ENCODE data around the gene PSEN2. TPM values are rescaled to one million over a fixed set of nuclear protein-coding genes. Genes with fewer than 3 reads are reported as not detected.

Gene PSEN2
- total and polyA plus RNA-seq, 7 experiments from 2014 or later: 0.17 to 10.3 (median 1.8) TPM

- Mint-ChIP-seq H3K4me1 (peaks cover 3 to 25% (median 11%) of the 10 kb centered on the region in 7 donors), H3K4me3 (peak overlapping the region; percentile 73 to 88 (median 84)), H3K36me3 (no peaks in the 10 kb centered on the region), H3K27me3 (peaks cover 7 to 31% (median 10%) of the 10 kb centered on the region in 5 donors), H3K9me3 (peaks cover 0 to 3% (median 0%) of the 10 kb centered on the region in 11 donors), H3K27ac (peak overlapping the region in 2 of 9 donors; percentile 10 to 48)
- Histone ChIP-seq H3K9me3 (ENCODE audit: control insufficient read depth in 2 of 3, low read length in 3 of 3) (no peaks in the 10 kb centered on the region), H3K27ac (ENCODE audit: low read depth, low read length) (no peak overlapping the region), H3K27me3 (ENCODE audit: control insufficient read depth in 2 of 2, insufficient read depth in 2 of 2, low read length in 2 of 2) (no peaks in the 10 kb centered on the region), H3K36me3 (ENCODE audit: control insufficient read depth in 2 of 3, insufficient read depth in 3 of 3, low read length in 3 of 3) (no peaks in the 10 kb centered on the region), H3K4me1 (ENCODE audit: control insufficient read depth in 2 of 2, insufficient read depth in 2 of 2, low read length in 2 of 2) (peaks cover 0 to 3% of the 10 kb centered on the region in 2 donors), H3K4me3 (ENCODE audit: low read length) (peak overlapping the region; percentile 57)
- intact Hi-C loops (cut with micrococcal nuclease): loop anchor here in 1 of 2 donors (1.0 kb wide), 1 partner anchor 195 kb away; no protein-coding TSS in a partner anchor
- POLR2A ChIA-PET: interaction anchor here (0.5 to 0.9 kb wide), 2 partner anchors 35 to 150 kb away, joined by 3 to 5 read pairs; no protein-coding TSS in a partner anchor
- CTCF ChIA-PET: no interaction called here
- ATAC-seq (no peak), DNase-seq (no peak)
These were observed 403 bp upstream of the PSEN2 start for GRCh38 chr1:226870026-226870400.

GRCh38 chr1:226871636-226872327 lies 1.4 kb downstream of the PSEN2 start:
- Histone ChIP-seq H3K27me3 (ENCODE audit: control insufficient read depth in 2 of 2, insufficient read depth in 2 of 2, low read length in 2 of 2) (no peaks in the 10 kb centered on the region), H3K27ac (ENCODE audit: low read depth, low read length) (no peak overlapping the region), H3K36me3 (ENCODE audit: control insufficient read depth in 2 of 3, insufficient read depth in 3 of 3, low read length in 3 of 3) (no peaks in the 10 kb centered on the region), H3K4me3 (ENCODE audit: low read length) (no peak overlapping the region), H3K4me1 (ENCODE audit: control insufficient read depth in 2 of 2, insufficient read depth in 2 of 2, low read length in 2 of 2) (peaks cover 0 to 3% of the 10 kb centered on the region in 2 donors), H3K9me3 (ENCODE audit: control insufficient read depth in 2 of 3, low read length in 3 of 3) (no peaks in the 10 kb centered on the region)
- CTCF ChIA-PET: no interaction called here
- Mint-ChIP-seq H3K4me3 (peak overlapping the region; percentile 67 to 87 (median 74)), H3K27ac (no peak overlapping the region), H3K27me3 (peaks cover 7 to 22% (median 10%) of the 10 kb centered on the region in 5 donors), H3K36me3 (no peaks in the 10 kb centered on the region), H3K4me1 (peaks cover 3 to 21% (median 11%) of the 10 kb centered on the region in 7 donors), H3K9me3 (peaks cover 0 to 3% (median 0%) of the 10 kb centered on the region in 11 donors)
- ATAC-seq (no peak), DNase-seq (no peak)
- POLR2A ChIA-PET: interaction anchor here (0.9 to 1.6 kb wide), 2 partner anchors 11 to 13 kb away, joined by 3 to 6 read pairs; no protein-coding TSS in a partner anchor
- intact Hi-C loops (cut with micrococcal nuclease): no loop called here

GRCh38 chr1:226872437-226872836 lies 2.0 kb downstream of the PSEN2 start:
- intact Hi-C loops (cut with micrococcal nuclease): no loop called here
- peaks cover 3 to 21% (median 11%) of the 10 kb centered on the region in 7 donors for H3K4me1 Mint-ChIP-seq
- no peaks in the 10 kb centered on the region for H3K27me3 ChIP-seq (ENCODE audit: control insufficient read depth in 2 of 2, insufficient read depth in 2 of 2, low read length in 2 of 2)
- ChIA-PET POLR2A (interaction anchor here (0.9 to 1.6 kb wide), 2 partner anchors 10 to 12 kb away, joined by 3 to 6 read pairs; no protein-coding TSS in a partner anchor), CTCF (no interaction called here)
- H3K27me3 Mint-ChIP-seq: peaks cover 7 to 22% (median 10%) of the 10 kb centered on the region in 5 donors
- ATAC-seq (no peak), DNase-seq (no peak)
- no peaks in the 10 kb centered on the region for H3K36me3 ChIP-seq (ENCODE audit: control insufficient read depth in 2 of 3, insufficient read depth in 3 of 3, low read length in 3 of 3)
- H3K4me3 ChIP-seq (ENCODE audit: low read length): no peak overlapping the region
- peak overlapping the region in 4 of 10 donors; percentile 45 to 73 (median 71) for H3K4me3 Mint-ChIP-seq
- H3K27ac ChIP-seq (ENCODE audit: low read depth, low read length): no peak overlapping the region
- H3K36me3 Mint-ChIP-seq: no peaks in the 10 kb centered on the region
- peaks cover 0 to 3% of the 10 kb centered on the region in 2 donors for H3K4me1 ChIP-seq (ENCODE audit: control insufficient read depth in 2 of 2, insufficient read depth in 2 of 2, low read length in 2 of 2)
- H3K9me3 ChIP-seq (ENCODE audit: control insufficient read depth in 2 of 3, low read length in 3 of 3): no peaks in the 10 kb centered on the region
- H3K27ac Mint-ChIP-seq: no peak overlapping the region
- peaks cover 0 to 3% (median 0%) of the 10 kb centered on the region in 11 donors for H3K9me3 Mint-ChIP-seq

- H3K36me3 Mint-ChIP-seq: no peaks in the 10 kb centered on the region
- peaks cover 0 to 3% of the 10 kb centered on the region in 2 donors for H3K4me1 ChIP-seq (ENCODE audit: control insufficient read depth in 2 of 2, insufficient read depth in 2 of 2, low read length in 2 of 2)
- intact Hi-C loops (cut with micrococcal nuclease): no loop called here
- H3K27ac Mint-ChIP-seq: peak overlapping the region in 2 of 9 donors; percentile 18 to 47
- no peaks in the 10 kb centered on the region for H3K9me3 ChIP-seq (ENCODE audit: control insufficient read depth in 2 of 3, low read length in 3 of 3)
- ATAC-seq: no peak
- POLR2A ChIA-PET: no interaction called here
- H3K27me3 ChIP-seq (ENCODE audit: control insufficient read depth in 2 of 2, insufficient read depth in 2 of 2, low read length in 2 of 2): no peaks in the 10 kb centered on the region
- H3K4me1 Mint-ChIP-seq: peaks cover 3 to 21% (median 11%) of the 10 kb centered on the region in 7 donors
- H3K4me3 Mint-ChIP-seq: no peak overlapping the region
- H3K4me3 ChIP-seq (ENCODE audit: low read length): no peak overlapping the region
- H3K9me3 Mint-ChIP-seq: no peaks in the 10 kb centered on the region
- CTCF ChIA-PET: no interaction called here
- DNase-seq: no peak
- H3K27ac ChIP-seq (ENCODE audit: low read depth, low read length): no peak overlapping the region
- H3K27me3 Mint-ChIP-seq: peaks cover 3 to 12% (median 10%) of the 10 kb centered on the region in 5 donors
- H3K36me3 ChIP-seq (ENCODE audit: control insufficient read depth in 2 of 3, insufficient read depth in 3 of 3, low read length in 3 of 3): no peaks in the 10 kb centered on the region
These were observed 3.6 kb downstream of the PSEN2 start for GRCh38 chr1:226873771-226874578.

- Mint-ChIP-seq H3K27ac (peak overlapping the region in 1 of 9 donors; percentile 47), H3K27me3 (peaks cover 0 to 12% (median 5%) of the 10 kb centered on the region in 5 donors), H3K4me3 (no peak overlapping the region), H3K36me3 (no peaks in the 10 kb centered on the region), H3K4me1 (peaks cover 0 to 20% (median 11%) of the 10 kb centered on the region in 7 donors), H3K9me3 (no peaks in the 10 kb centered on the region)
- no peak for DNase-seq
- H3K9me3 ChIP-seq (ENCODE audit: control insufficient read depth in 2 of 3, low read length in 3 of 3): no peaks in the 10 kb centered on the region
- H3K36me3 ChIP-seq (ENCODE audit: control insufficient read depth in 2 of 3, insufficient read depth in 3 of 3, low read length in 3 of 3): no peaks in the 10 kb centered on the region
- no peak overlapping the region for H3K27ac ChIP-seq (ENCODE audit: low read depth, low read length)
- POLR2A ChIA-PET: no interaction called here
- CTCF ChIA-PET: no interaction called here
- no peak overlapping the region for H3K4me3 ChIP-seq (ENCODE audit: low read length)
- H3K4me1 ChIP-seq (ENCODE audit: control insufficient read depth in 2 of 2, insufficient read depth in 2 of 2, low read length in 2 of 2): peaks cover 0 to 3% of the 10 kb centered on the region in 2 donors
- no peaks in the 10 kb centered on the region for H3K27me3 ChIP-seq (ENCODE audit: control insufficient read depth in 2 of 2, insufficient read depth in 2 of 2, low read length in 2 of 2)
- ATAC-seq: no peak
- intact Hi-C loops (cut with micrococcal nuclease): no loop called here
These were observed 4.4 kb downstream of the PSEN2 start for GRCh38 chr1:226874579-226875425.

- no peaks in the 10 kb centered on the region for H3K9me3 ChIP-seq (ENCODE audit: control insufficient read depth in 2 of 3, low read length in 3 of 3)
- POLR2A ChIA-PET: no interaction called here
- H3K27me3 ChIP-seq (ENCODE audit: control insufficient read depth in 2 of 2, insufficient read depth in 2 of 2, low read length in 2 of 2): no peaks in the 10 kb centered on the region
- Mint-ChIP-seq H3K4me1 (peaks cover 0 to 17% (median 7%) of the 10 kb centered on the region in 7 donors), H3K27me3 (peaks cover 0 to 9% (median 5%) of the 10 kb centered on the region in 5 donors), H3K27ac (no peak overlapping the region), H3K9me3 (no peaks in the 10 kb centered on the region), H3K36me3 (peaks cover 0 to 1% (median 0%) of the 10 kb centered on the region in 5 donors), H3K4me3 (no peak overlapping the region)
- CTCF ChIA-PET: no interaction called here
- intact Hi-C loops (cut with micrococcal nuclease): no loop called here
- no peak overlapping the region for H3K27ac ChIP-seq (ENCODE audit: low read depth, low read length)
- no peaks in the 10 kb centered on the region for H3K36me3 ChIP-seq (ENCODE audit: control insufficient read depth in 2 of 3, insufficient read depth in 3 of 3, low read length in 3 of 3)
- no peak for DNase-seq
- no peak overlapping the region for H3K4me3 ChIP-seq (ENCODE audit: low read length)
- ATAC-seq: no peak
- H3K4me1 ChIP-seq (ENCODE audit: control insufficient read depth in 2 of 2, insufficient read depth in 2 of 2, low read length in 2 of 2): peaks cover 0 to 3% of the 10 kb centered on the region in 2 donors
These were observed 5.4 kb downstream of the PSEN2 start for GRCh38 chr1:226875641-226876295.
